HCT116 (cell line): ENCODE measurements around the gene YIF1B. TPM values are rescaled to one million over a fixed set of nuclear protein-coding genes. Genes with fewer than 3 reads are reported as not detected.

Source experiments
- ATAC-seq: fragments of 200-7000 bp; cut with Tn5 transposase; 2 replicates; pipeline ENCODE4 v1.9.1; 2020; ENCODE audit warnings: mild to moderate bottlenecking, moderate library complexity
- BruUV-seq: library from RNA; stranded (reverse); fragments of 400-500 nt; replicated peaks from 2 replicates; lab custom pipeline; 2021; lab: Mats Ljungman, UMichigan
- CTCF ChIA-PET: fragments of 300-600 bp; sonication (Branson Sonifier 250); formaldehyde crosslinking; loops from one replicate; lab custom pipeline; 2021; ENCODE audit warnings: antibody characterized with exemption; lab: Charles Lee
- POLR2A ChIA-PET: fragments of 300-600, 350-600 bp; sonication (Branson Sonifier 250); formaldehyde crosslinking; loops from one replicate; lab custom pipeline; 2021; ENCODE audit warnings: antibody characterized with exemption; lab: Charles Lee
- RAD21 ChIA-PET, 2 experiments: fragments of 300-600 bp; sonication (Branson Sonifier 250); formaldehyde crosslinking; loops; one replicate each; lab custom pipeline; 2023; ENCODE audit warnings: low total read pairs in 2 of 2; ENCODE audit not compliant: uncharacterized antibody in 2 of 2, unreplicated experiment in 2 of 2, low non-redundant PET in 1 of 2; lab: Charles Lee
- DNase-seq: peaks from one replicate; pipeline ENCODE4 v3.0.0-alpha.2; 2010; ENCODE audit warnings: low read depth, low spot score
- H2AFZ ChIP-seq: fragments of 200-600 bp; shearing (Covaris generic), sonication (generic); 2 replicates; pipeline ENCODE4 v1.6.1; 2017; ENCODE audit warnings: low read depth, mixed run types, mixed read lengths, antibody characterized with exemption, low read length; ENCODE audit not compliant: poor library complexity, severe bottlenecking
- H3K27ac ChIP-seq: 2 replicates; pipeline ENCODE4 v1.5.1; 2012; ENCODE audit warnings: low read depth, low read length
- H3K27me3 ChIP-seq: fragments of 200-600 bp; sonication (generic); 2 replicates; pipeline ENCODE4 v1.6.1; 2016; ENCODE audit warnings: mixed run types, low read length, mixed read lengths; ENCODE audit not compliant: insufficient read depth
- H3K36me3 ChIP-seq, 2 experiments: fragments of 200-500 bp in 1 of 2; fragments of 200-600 bp in 1 of 2; sonication (Bioruptor generic) in 1 of 2; sonication (generic) in 1 of 2; 2 replicates each; pipeline versions ENCODE4 v1.5.1 to v1.6.1; 2014 to 2016; ENCODE audit warnings: low read length in 2 of 2, inconsistent platforms in 1 of 2, mixed read lengths in 1 of 2, mixed run types in 1 of 2; ENCODE audit not compliant: insufficient read depth in 2 of 2, control insufficient read depth in 1 of 2
- H3K4me1 ChIP-seq, 2 experiments: fragments of 200-600 bp in 1 of 2; sonication (generic) in 1 of 2; 2 replicates each; pipeline versions ENCODE4 v1.5.1 to v1.6.1; 2012 to 2017; ENCODE audit warnings: low read length in 2 of 2, inconsistent platforms in 1 of 2, mild to moderate bottlenecking in 1 of 2, mixed read lengths in 1 of 2, mixed run types in 1 of 2, moderate library complexity in 1 of 2; ENCODE audit not compliant: insufficient read depth in 2 of 2, control insufficient read depth in 1 of 2
- H3K4me2 ChIP-seq: fragments of 200-600 bp; sonication (generic); 2 replicates; pipeline ENCODE4 v1.6.1; 2017; ENCODE audit warnings: mixed run types, low read length, mixed read lengths
- H3K4me3 ChIP-seq, 2 experiments: fragments of 200-600 bp in 1 of 2; sonication (generic) in 1 of 2; replicated peaks in 1 of 2; 2 replicates each; pipeline ENCODE4 v1.5.1; 2011 to 2016; ENCODE audit warnings: low read length in 2 of 2, control low read depth in 1 of 2, low read depth in 1 of 2, mild to moderate bottlenecking in 1 of 2, mixed read lengths in 1 of 2, mixed run types in 1 of 2
- H3K79me2 ChIP-seq: fragments of 200-600 bp; sonication (generic); 2 replicates; pipeline ENCODE4 v1.6.1; 2017; ENCODE audit warnings: mild to moderate bottlenecking, mixed run types, low read length, moderate library complexity, mixed read lengths; ENCODE audit not compliant: insufficient read depth
- H3K9ac ChIP-seq: fragments of 200-600 bp; sonication (generic); 2 replicates; pipeline ENCODE4 v1.6.1; 2016; ENCODE audit warnings: low read length, mixed read lengths
- H3K9me2 ChIP-seq: fragments of 200-600 bp; sonication (generic), shearing (Covaris generic); 2 replicates; pipeline ENCODE4 v1.6.1; 2017; ENCODE audit warnings: mixed run types, mild to moderate bottlenecking, moderate library complexity; ENCODE audit not compliant: insufficient read depth
- H3K9me3 ChIP-seq, 2 experiments: fragments of 200-500 bp in 1 of 2; fragments of 200-600 bp in 1 of 2; sonication (Bioruptor generic) in 1 of 2; sonication (generic) in 1 of 2; 2 replicates each; pipeline ENCODE4 v1.6.1; 2014 to 2017; ENCODE audit warnings: low read length in 2 of 2, mixed read lengths in 2 of 2, inconsistent platforms in 1 of 2, low read depth in 1 of 2, mild to moderate bottlenecking in 1 of 2, mixed run types in 1 of 2, moderate library complexity in 1 of 2; ENCODE audit not compliant: control insufficient read depth in 1 of 2, insufficient read depth in 1 of 2
- H4K20me1 ChIP-seq: fragments of 200-600 bp; sonication (generic), shearing (Covaris generic); 2 replicates; pipeline ENCODE4 v1.6.1; 2017; ENCODE audit warnings: mixed run types, mild to moderate bottlenecking, moderate library complexity; ENCODE audit not compliant: insufficient read depth
- EGR1 ChIP-seq: IDR thresholded peaks from 2 replicates; pipeline ENCODE4 v1.6.1; 2012; ENCODE audit warnings: low read depth
- EZH2 ChIP-seq: fragments of 200-600 bp; sonication (generic); IDR thresholded peaks from 2 replicates; pipeline ENCODE4 v1.6.1; 2017; ENCODE audit warnings: antibody characterized with exemption, mixed run types
- POLR2AphosphoS5 ChIP-seq: IDR thresholded peaks from 2 replicates; pipeline ENCODE4 v1.6.1; 2011; ENCODE audit warnings: mild to moderate bottlenecking, low read depth, low read length, moderate library complexity
- RAD21 ChIP-seq: IDR thresholded peaks from 2 replicates; pipeline ENCODE4 v1.6.1; 2012; ENCODE audit warnings: low read depth, mild to moderate bottlenecking
- REST ChIP-seq: IDR thresholded peaks from 2 replicates; pipeline ENCODE4 v1.6.1; 2012; ENCODE audit warnings: low read depth
- SRF ChIP-seq: IDR thresholded peaks from 2 replicates; pipeline ENCODE4 v1.6.1; 2012; ENCODE audit warnings: low read depth
- ZFX ChIP-seq: fragments of 450-650 bp; IDR thresholded peaks from 2 replicates; pipeline ENCODE4 v1.6.1; 2017
- ZNF274 ChIP-seq: fragments of 200-500 bp; sonication (Bioruptor generic); IDR thresholded peaks from 2 replicates; pipeline ENCODE4 v1.6.1; 2014; ENCODE audit warnings: mild to moderate bottlenecking, low read depth, low read length, inconsistent platforms
- intact Hi-C: fragments of 100-400 bp; cut with micrococcal nuclease; formaldehyde crosslinking; loops from 2 replicates; pipeline ENCODE4 v1.10.0; 2022
- total RNA-seq: library from RNA; stranded (reverse); gene quantifications from one replicate; pipeline ENCODE4 v1.2.1, GENCODE V29; 2021; ENCODE audit not compliant: unreplicated experiment

The YIF1B gene
- total RNA-seq, 1 experiment from 2014 or later: 67.5 TPM

- Histone ChIP-seq H3K4me2 (peak overlapping the region; percentile 90; the same call in 1 of the 2 replicates), H3K36me3 (no peaks in the 10 kb centered on the region), H4K20me1 (no peaks in the 10 kb centered on the region), H3K9ac (no peak overlapping the region), H3K79me2 (peaks cover 43% of the 10 kb centered on the region), H3K4me3 (no peak overlapping the region), H3K27ac (no peak overlapping the region), H3K9me2 (no peaks in the 10 kb centered on the region), H3K4me1 (peaks cover 17 to 48% of the 10 kb centered on the region in 2 experiments), H3K27me3 (no peaks in the 10 kb centered on the region), H2AFZ (no peak overlapping the region), H3K9me3 (no peaks in the 10 kb centered on the region)
- ChIA-PET CTCF (interaction anchor here (1.4 to 1.8 kb wide), 2 partner anchors 11 to 75 kb away, joined by 3 read pairs; no protein-coding TSS in a partner anchor), RAD21 (interaction anchor here in 1 of 2 experiments (1.2 kb wide), 1 partner anchor 17 kb away, joined by 3 read pairs; the partner anchor contains the start of gene CATSPERG), POLR2A (interaction anchor here (1.2 to 2.5 kb wide), 2 partner anchors 14 to 73 kb away, joined by 4 to 10 read pairs; partner anchors contain the start of gene C19orf33)
- DNase-seq (no peak), ATAC-seq (no peak)
- no peak for TF ChIP-seq EGR1
- TF ChIP-seq RAD21: no peak
- TF ChIP-seq REST: no peak
- TF ChIP-seq SRF: no peak
- TF ChIP-seq POLR2AphosphoS5: no peak
- no peak for TF ChIP-seq ZNF274
- TF ChIP-seq EZH2: no peak
- no peak for TF ChIP-seq ZFX
- BruUV-seq: no TSS peak
- intact Hi-C loops: no loop called here
Measured at GRCh38 chr19:38318660-38319059, 2.9 kb upstream of the YIF1B start.
